HUES6 (cell line): ENCODE results near the gene LIX1L.

ENCODE experiments used
- H3K27ac ChIP-seq: 2 replicates; pipeline ENCODE4 v1.7.0; 2013; ENCODE audit warnings: low read depth, mild to moderate bottlenecking, low read length, inconsistent platforms
- H3K27me3 ChIP-seq: 2 replicates; pipeline ENCODE4 v1.6.1; 2013; ENCODE audit warnings: low read length; ENCODE audit not compliant: control insufficient read depth, insufficient read depth
- H3K36me3 ChIP-seq: 2 replicates; pipeline ENCODE4 v1.6.1; 2013; ENCODE audit warnings: low read length; ENCODE audit not compliant: control insufficient read depth, insufficient read depth
- H3K4me1 ChIP-seq: 2 replicates; pipeline ENCODE4 v1.6.1; 2013; ENCODE audit warnings: low read length; ENCODE audit not compliant: control insufficient read depth, insufficient read depth
- H3K4me3 ChIP-seq: 2 replicates; pipeline ENCODE4 v1.5.1; 2013; ENCODE audit warnings: low read depth, low read length
- H3K9ac ChIP-seq: one replicate; pipeline ENCODE4 v1.6.1; 2013; ENCODE audit warnings: mild to moderate bottlenecking, low read length
- H3K9me3 ChIP-seq: 2 replicates; pipeline ENCODE4 v1.6.1; 2013; ENCODE audit warnings: low read depth, low read length; ENCODE audit not compliant: control insufficient read depth, insufficient read depth

Gene LIX1L

DNA sequence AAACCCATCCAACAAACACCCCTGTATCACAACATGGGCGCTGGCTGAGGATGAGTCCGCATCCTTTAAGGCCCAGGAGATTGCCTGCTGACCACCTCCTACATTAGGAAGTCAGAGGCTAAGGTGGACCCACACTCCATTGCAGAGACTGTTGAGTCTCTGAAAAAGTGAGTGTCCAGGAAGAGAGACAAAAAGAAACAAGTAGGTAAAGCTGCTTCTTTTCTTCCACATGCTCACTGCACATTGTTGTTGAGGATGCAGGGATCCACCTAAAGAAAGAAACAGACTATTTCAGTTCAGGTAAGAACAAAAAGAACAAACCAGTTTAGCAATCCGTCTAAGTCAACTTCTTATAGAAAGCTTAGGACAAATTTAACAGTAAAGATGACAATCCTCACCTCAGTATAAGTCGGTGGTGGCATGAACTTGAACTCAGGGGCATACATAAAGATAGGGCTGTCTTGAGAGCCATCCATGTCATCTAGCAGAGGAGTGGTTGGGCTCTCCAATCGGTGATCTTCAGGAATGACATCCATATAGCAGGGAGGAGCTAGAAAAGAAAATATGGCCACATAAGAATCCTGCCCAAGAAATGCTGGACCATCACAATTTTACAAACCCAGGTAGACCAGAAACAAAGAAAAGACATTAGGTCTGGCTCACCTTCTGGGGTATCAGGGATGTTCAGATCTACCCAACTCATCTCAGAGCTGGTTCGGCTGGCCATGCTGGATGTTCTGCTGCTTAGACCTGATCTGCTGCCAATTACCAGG, 36.0 kb upstream of the LIX1L start:
- peaks cover 23% of the 10 kb centered on the region for H3K4me1 ChIP-seq
- H3K9ac ChIP-seq: no peak overlapping the region
- no peaks in the 10 kb centered on the region for H3K27me3 ChIP-seq
- H3K9me3 ChIP-seq: no peaks in the 10 kb centered on the region
- peaks cover 30% of the 10 kb centered on the region for H3K36me3 ChIP-seq
- peak overlapping the region; percentile 96 for H3K4me3 ChIP-seq
- no peak overlapping the region for H3K27ac ChIP-seq

DNA sequence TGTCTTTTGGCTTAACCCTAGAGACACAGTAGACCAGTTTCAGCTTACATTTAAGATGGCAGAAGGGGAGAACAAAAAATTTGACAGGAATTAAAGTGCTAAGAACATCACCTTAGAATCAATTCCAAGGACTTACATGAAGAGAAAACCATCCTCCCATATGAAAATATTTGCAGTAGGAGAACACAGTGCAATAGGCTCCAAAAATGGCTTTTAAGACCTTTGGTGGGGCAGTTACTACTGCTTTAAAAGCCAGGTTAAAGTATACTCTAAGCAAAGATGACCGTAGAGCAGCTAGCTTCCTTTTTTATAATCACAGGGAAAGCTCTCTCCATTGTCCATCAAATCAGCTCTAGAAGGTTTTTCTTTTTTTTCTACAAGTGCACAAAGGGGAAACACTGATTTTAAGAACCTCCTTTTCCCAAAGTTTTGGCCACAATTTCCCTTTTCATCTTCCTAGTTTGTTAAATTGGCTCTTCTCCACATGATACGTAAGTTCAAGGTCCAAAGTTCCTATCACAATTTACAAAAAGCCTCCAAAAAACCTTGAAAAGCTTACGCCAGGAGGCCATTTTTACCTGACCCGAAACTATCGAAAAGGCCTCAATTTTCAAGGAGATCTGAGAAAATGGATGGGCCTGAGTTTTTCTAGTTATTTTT, 35.3 kb upstream of the LIX1L start:
- Histone ChIP-seq H3K9ac (no peak overlapping the region), H3K27ac (no peak overlapping the region), H3K36me3 (peaks cover 30% of the 10 kb centered on the region), H3K9me3 (no peaks in the 10 kb centered on the region), H3K27me3 (no peaks in the 10 kb centered on the region), H3K4me3 (peak overlapping the region; percentile 96), H3K4me1 (peaks cover 23% of the 10 kb centered on the region)

DNA sequence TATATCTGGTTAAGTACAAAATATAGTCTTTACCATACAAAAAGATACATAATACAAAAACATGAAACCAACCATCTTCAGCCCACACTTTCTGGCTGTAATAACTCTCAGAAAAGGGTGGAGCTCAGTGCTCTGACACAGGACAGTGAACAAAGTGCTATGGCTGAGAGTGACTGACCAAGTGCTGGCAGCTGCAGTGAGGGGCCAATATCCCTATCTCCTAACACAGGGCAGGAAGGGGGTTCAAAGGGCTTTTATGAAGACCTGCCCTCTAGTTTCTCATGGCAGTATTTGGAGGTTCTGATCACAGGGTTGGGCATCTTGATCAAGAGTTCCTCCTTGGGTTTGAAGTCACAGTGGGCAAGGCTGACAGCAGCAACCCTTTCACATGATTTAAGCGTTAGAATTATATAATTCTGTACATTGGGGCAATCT, 34.7 kb upstream of the LIX1L start:
- peaks cover 30% of the 10 kb centered on the region for H3K36me3 ChIP-seq
- H3K4me3 ChIP-seq: peak overlapping the region; percentile 96
- no peaks in the 10 kb centered on the region for H3K27me3 ChIP-seq
- H3K9ac ChIP-seq: no peak overlapping the region
- H3K9me3 ChIP-seq: no peaks in the 10 kb centered on the region
- H3K4me1 ChIP-seq: peaks cover 23% of the 10 kb centered on the region
- no peak overlapping the region for H3K27ac ChIP-seq

DNA sequence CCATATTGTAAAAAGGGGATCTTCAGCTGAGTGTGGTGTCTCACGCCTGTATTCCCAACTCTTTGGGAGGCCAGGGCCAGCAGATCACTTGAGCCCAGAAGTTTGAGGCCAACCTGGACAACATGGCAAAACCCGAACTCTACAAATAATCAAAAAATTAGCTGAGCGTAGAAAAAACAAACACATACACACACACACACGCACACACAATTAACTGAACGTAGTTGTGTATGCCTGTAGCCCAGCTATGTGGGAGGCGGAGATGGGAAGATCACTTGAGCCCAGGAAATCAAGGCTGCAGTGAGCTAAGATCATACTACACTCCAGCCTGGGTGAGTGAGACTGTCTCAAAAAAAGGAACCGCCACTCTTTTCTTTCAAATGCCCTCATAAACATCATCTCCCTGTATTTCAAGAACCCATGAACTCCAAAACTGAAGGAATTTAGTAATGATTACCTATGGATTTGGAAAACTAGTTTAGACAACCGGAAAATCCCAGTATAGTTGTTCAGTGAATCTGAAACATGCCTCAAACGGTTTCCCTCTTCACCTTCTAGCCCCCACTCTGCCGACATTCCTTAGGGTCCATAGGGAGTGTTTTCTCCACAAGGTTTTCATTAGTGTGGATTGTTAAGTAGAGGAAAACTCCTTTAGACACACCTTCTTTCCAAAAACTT, 34.1 kb upstream of the LIX1L start:
- H3K9me3 ChIP-seq: no peaks in the 10 kb centered on the region
- no peak overlapping the region for H3K9ac ChIP-seq
- no peak overlapping the region for H3K4me3 ChIP-seq
- no peak overlapping the region for H3K27ac ChIP-seq
- H3K27me3 ChIP-seq: no peaks in the 10 kb centered on the region
- H3K4me1 ChIP-seq: peaks cover 16% of the 10 kb centered on the region; the same call in 1 of the 2 replicates
- H3K36me3 ChIP-seq: peaks cover 30% of the 10 kb centered on the region

DNA sequence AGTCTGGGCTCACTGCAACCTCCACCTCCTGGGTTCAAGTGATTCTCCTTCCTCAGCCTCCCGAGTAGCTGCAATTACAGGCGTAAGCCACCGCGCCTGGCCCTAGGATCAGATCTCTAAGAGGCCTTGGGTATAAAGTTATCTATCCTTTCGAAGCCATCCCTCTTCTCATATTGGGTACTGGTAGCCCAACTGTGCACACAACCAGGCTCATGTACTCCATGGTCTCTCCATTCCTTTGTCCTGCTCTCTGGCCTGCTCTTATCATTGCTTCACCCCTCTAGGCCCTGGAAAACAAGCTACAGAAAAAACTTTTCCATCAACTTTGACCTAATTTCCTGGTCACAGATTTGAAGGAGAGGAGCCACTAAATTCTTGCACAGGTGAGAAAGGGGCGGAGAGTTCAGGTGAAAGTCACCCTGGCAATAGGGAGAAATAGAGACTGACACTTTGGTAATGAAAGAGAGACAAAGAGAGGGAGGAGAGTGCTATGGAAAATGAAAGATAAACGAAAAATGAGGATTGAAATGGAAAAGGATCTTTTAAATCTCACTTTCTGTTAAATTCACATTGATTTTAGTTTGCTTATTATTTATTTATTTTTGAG, 32.5 kb upstream of the LIX1L start:
- H3K4me1 ChIP-seq: peaks cover 23% of the 10 kb centered on the region
- peaks cover 29% of the 10 kb centered on the region for H3K36me3 ChIP-seq
- H3K9ac ChIP-seq: no peak overlapping the region
- H3K4me3 ChIP-seq: no peak overlapping the region
- H3K9me3 ChIP-seq: no peaks in the 10 kb centered on the region
- no peaks in the 10 kb centered on the region for H3K27me3 ChIP-seq
- H3K27ac ChIP-seq: no peak overlapping the region

DNA sequence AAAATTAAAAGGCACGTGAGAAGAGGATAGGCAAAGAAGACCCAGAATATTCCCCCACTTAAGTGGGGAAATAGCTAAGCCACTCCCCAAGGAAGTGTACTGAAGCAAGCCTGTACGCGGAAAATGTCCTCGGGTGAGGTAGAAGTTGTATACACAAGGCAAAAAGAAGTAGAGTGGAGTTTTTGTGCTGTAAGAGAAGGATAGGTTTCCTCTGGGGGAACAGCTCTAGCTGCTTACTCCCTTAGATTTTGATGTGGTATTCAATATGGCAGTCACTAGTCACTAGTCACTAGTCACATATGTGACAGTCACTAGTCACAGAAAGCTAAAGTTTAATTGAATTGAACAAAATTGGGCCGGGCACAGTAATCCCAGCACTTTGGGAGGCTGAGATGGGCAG, 31.0 kb upstream of the LIX1L start:
- Histone ChIP-seq H3K27me3 (no peaks in the 10 kb centered on the region), H3K27ac (no peak overlapping the region), H3K4me3 (no peak overlapping the region), H3K9ac (no peak overlapping the region), H3K36me3 (peaks cover 14% of the 10 kb centered on the region), H3K9me3 (no peaks in the 10 kb centered on the region), H3K4me1 (peaks cover 29% of the 10 kb centered on the region)

DNA sequence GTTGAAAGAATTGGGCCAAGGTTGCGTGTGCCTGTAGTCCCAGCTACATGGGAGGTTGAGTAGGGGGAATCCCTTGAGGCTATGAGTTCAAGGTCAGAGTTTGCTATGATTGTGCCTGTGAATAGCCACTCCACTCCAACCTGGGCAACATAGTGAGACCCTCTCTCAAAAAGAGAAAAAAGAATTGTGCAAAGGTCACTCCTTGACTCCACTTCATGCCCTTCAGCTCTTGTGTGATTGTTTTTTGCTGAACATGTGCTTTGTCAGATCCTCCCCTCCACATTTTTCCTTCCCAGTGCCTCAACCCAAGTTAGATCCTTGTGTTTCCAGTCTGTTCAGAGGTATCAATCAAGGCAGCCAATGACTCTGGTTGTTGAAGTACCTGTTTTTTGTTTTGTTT, 30.1 kb upstream of the LIX1L start:
- no peak overlapping the region for H3K9ac ChIP-seq
- no peak overlapping the region for H3K4me3 ChIP-seq
- H3K27ac ChIP-seq: no peak overlapping the region
- H3K4me1 ChIP-seq: peaks cover 26% of the 10 kb centered on the region
- H3K9me3 ChIP-seq: no peaks in the 10 kb centered on the region
- no peaks in the 10 kb centered on the region for H3K27me3 ChIP-seq
- peaks cover 5% of the 10 kb centered on the region for H3K36me3 ChIP-seq

DNA sequence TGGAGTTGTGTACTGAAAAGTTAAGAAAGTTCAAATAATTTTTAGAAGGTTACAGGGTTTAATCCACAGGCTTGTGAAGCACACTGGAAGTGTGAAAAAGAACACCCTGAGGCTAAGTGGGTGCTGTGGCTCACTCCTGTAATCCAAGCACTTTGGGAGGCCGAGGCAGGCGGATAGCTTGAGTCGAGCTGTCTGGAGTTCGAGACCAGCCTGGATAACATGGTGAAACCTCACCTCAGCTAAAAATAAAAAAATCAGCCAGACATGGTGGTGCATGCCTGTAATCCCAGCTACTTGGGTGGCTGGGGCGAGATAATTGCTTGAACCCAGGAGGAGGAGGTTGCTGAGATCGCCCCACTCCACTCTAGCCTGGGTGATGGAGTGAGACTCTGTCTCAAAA, 28.7 kb upstream of the LIX1L start:
- no peak overlapping the region for H3K9ac ChIP-seq
- H3K36me3 ChIP-seq: no peaks in the 10 kb centered on the region
- no peaks in the 10 kb centered on the region for H3K9me3 ChIP-seq
- no peaks in the 10 kb centered on the region for H3K27me3 ChIP-seq
- peaks cover 31% of the 10 kb centered on the region for H3K4me1 ChIP-seq
- H3K4me3 ChIP-seq: no peak overlapping the region
- H3K27ac ChIP-seq: no peak overlapping the region

DNA sequence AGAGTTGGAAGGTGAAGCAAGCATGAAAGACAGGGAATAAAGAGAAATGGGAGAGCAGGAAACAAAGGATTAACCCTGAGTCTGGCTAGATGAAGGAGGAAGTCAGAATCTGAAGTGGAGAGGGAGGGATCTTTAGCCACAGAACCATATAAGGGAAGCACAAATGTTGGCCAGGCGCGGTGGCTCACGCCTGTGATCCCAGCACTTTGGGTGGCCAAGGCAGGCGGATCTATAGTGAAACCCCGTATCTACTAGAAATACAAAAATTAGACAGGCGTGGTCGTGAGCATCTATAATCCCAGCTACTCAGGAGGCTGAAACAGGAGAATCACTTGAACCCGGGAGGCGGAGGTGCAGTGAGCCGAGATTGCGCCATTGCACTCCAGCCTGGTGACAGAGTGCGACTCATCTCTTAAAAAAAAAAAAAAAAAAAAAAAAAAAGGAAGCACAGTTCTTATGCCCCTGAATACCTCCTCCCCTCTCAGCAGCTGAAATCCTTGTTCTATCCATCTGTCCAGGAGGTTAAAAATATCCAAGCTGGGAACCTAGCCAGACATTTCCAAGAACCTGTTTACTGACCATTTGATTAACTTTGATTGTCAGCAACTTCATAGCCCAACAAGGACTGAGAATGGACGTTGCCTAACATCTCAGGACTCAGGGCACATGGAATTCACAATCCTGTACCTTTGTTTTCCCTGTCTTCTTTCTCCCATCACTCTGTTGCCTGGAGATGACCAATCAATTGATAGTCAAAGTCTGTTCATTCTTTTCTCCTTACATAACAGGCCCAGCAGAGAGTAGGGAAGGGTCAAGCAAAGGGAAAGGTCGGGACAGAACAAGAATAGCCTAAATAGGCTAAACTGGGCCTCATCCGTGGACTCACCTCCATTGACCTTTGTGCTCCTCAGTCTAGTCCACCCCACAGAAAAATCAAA, 28.0 kb upstream of the LIX1L start:
- peaks cover 30% of the 10 kb centered on the region for H3K4me1 ChIP-seq
- H3K27ac ChIP-seq: peak overlapping the region; percentile 36; the same call in 1 of the 2 replicates

DNA sequence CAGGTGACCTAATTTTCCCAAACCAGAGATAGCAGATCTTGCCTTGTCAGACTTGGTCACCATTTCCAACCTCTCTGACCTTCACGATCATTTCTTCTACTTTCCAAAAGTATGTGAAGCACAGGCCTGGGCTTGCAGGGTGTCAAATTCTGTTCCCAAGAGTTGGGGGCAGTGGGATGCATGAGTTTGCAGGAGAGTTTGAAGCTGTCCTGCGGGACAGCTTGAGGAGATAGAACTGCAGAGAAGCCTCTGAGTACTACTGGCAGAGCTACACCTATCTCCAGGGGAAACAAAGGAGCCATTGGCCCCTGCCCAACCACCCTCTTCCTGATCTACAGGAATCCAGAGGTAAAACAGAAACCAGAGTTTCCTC, 27.3 kb upstream of the LIX1L start:
- Histone ChIP-seq H3K9ac (peak overlapping the region; percentile 49), H3K4me3 (no peak overlapping the region), H3K36me3 (no peaks in the 10 kb centered on the region)

More for the DNA sequence above, 28.0 kb upstream of the LIX1L start:
- Histone ChIP-seq H3K9ac (peak overlapping the region; percentile 49), H3K4me3 (no peak overlapping the region), H3K9me3 (no peaks in the 10 kb centered on the region), H3K27me3 (no peaks in the 10 kb centered on the region), H3K36me3 (no peaks in the 10 kb centered on the region)

More for the DNA sequence above, 27.3 kb upstream of the LIX1L start:
- no peaks in the 10 kb centered on the region for H3K27me3 ChIP-seq
- peaks cover 29% of the 10 kb centered on the region for H3K4me1 ChIP-seq
- peak overlapping the region; percentile 36; the same call in 1 of the 2 replicates for H3K27ac ChIP-seq
- no peaks in the 10 kb centered on the region for H3K9me3 ChIP-seq
